HCT116 (cell line): ENCODE data around the gene KIF26A. TPM values are rescaled to one million over a fixed set of nuclear protein-coding genes. Genes with fewer than 3 reads are reported as not detected.

Experiments used
- ATAC-seq: fragments of 200-7000 bp; cut with Tn5 transposase; 2 replicates; pipeline ENCODE4 v1.9.1; 2020; ENCODE audit warnings: mild to moderate bottlenecking, moderate library complexity
- BruUV-seq: library from RNA; stranded (reverse); fragments of 400-500 nt; replicated peaks from 2 replicates; lab custom pipeline; 2021; lab: Mats Ljungman, UMichigan
- CTCF ChIA-PET: fragments of 300-600 bp; sonication (Branson Sonifier 250); formaldehyde crosslinking; loops from one replicate; lab custom pipeline; 2021; ENCODE audit warnings: antibody characterized with exemption; lab: Charles Lee
- POLR2A ChIA-PET: fragments of 300-600, 350-600 bp; sonication (Branson Sonifier 250); formaldehyde crosslinking; loops from one replicate; lab custom pipeline; 2021; ENCODE audit warnings: antibody characterized with exemption; lab: Charles Lee
- RAD21 ChIA-PET, 2 experiments: fragments of 300-600 bp; sonication (Branson Sonifier 250); formaldehyde crosslinking; loops; one replicate each; lab custom pipeline; 2023; ENCODE audit warnings: low total read pairs in 2 of 2; ENCODE audit not compliant: uncharacterized antibody in 2 of 2, unreplicated experiment in 2 of 2, low non-redundant PET in 1 of 2; lab: Charles Lee
- DNase-seq: peaks from one replicate; pipeline ENCODE4 v3.0.0-alpha.2; 2010; ENCODE audit warnings: low read depth, low spot score
- H2AFZ ChIP-seq: fragments of 200-600 bp; shearing (Covaris generic), sonication (generic); 2 replicates; pipeline ENCODE4 v1.6.1; 2017; ENCODE audit warnings: low read depth, mixed run types, mixed read lengths, antibody characterized with exemption, low read length; ENCODE audit not compliant: poor library complexity, severe bottlenecking
- H3K27ac ChIP-seq: 2 replicates; pipeline ENCODE4 v1.5.1; 2012; ENCODE audit warnings: low read depth, low read length
- H3K27me3 ChIP-seq: fragments of 200-600 bp; sonication (generic); 2 replicates; pipeline ENCODE4 v1.6.1; 2016; ENCODE audit warnings: mixed run types, low read length, mixed read lengths; ENCODE audit not compliant: insufficient read depth
- H3K36me3 ChIP-seq, 2 experiments: fragments of 200-500 bp in 1 of 2; fragments of 200-600 bp in 1 of 2; sonication (Bioruptor generic) in 1 of 2; sonication (generic) in 1 of 2; 2 replicates each; pipeline versions ENCODE4 v1.5.1 to v1.6.1; 2014 to 2016; ENCODE audit warnings: low read length in 2 of 2, inconsistent platforms in 1 of 2, mixed read lengths in 1 of 2, mixed run types in 1 of 2; ENCODE audit not compliant: insufficient read depth in 2 of 2, control insufficient read depth in 1 of 2
- H3K4me1 ChIP-seq, 2 experiments: fragments of 200-600 bp in 1 of 2; sonication (generic) in 1 of 2; 2 replicates each; pipeline versions ENCODE4 v1.5.1 to v1.6.1; 2012 to 2017; ENCODE audit warnings: low read length in 2 of 2, inconsistent platforms in 1 of 2, mild to moderate bottlenecking in 1 of 2, mixed read lengths in 1 of 2, mixed run types in 1 of 2, moderate library complexity in 1 of 2; ENCODE audit not compliant: insufficient read depth in 2 of 2, control insufficient read depth in 1 of 2
- H3K4me2 ChIP-seq: fragments of 200-600 bp; sonication (generic); 2 replicates; pipeline ENCODE4 v1.6.1; 2017; ENCODE audit warnings: mixed run types, low read length, mixed read lengths
- H3K4me3 ChIP-seq, 2 experiments: fragments of 200-600 bp in 1 of 2; sonication (generic) in 1 of 2; replicated peaks in 1 of 2; 2 replicates each; pipeline ENCODE4 v1.5.1; 2011 to 2016; ENCODE audit warnings: low read length in 2 of 2, control low read depth in 1 of 2, low read depth in 1 of 2, mild to moderate bottlenecking in 1 of 2, mixed read lengths in 1 of 2, mixed run types in 1 of 2
- H3K79me2 ChIP-seq: fragments of 200-600 bp; sonication (generic); 2 replicates; pipeline ENCODE4 v1.6.1; 2017; ENCODE audit warnings: mild to moderate bottlenecking, mixed run types, low read length, moderate library complexity, mixed read lengths; ENCODE audit not compliant: insufficient read depth
- H3K9ac ChIP-seq: fragments of 200-600 bp; sonication (generic); 2 replicates; pipeline ENCODE4 v1.6.1; 2016; ENCODE audit warnings: low read length, mixed read lengths
- H3K9me2 ChIP-seq: fragments of 200-600 bp; sonication (generic), shearing (Covaris generic); 2 replicates; pipeline ENCODE4 v1.6.1; 2017; ENCODE audit warnings: mixed run types, mild to moderate bottlenecking, moderate library complexity; ENCODE audit not compliant: insufficient read depth
- H3K9me3 ChIP-seq, 2 experiments: fragments of 200-500 bp in 1 of 2; fragments of 200-600 bp in 1 of 2; sonication (Bioruptor generic) in 1 of 2; sonication (generic) in 1 of 2; 2 replicates each; pipeline ENCODE4 v1.6.1; 2014 to 2017; ENCODE audit warnings: low read length in 2 of 2, mixed read lengths in 2 of 2, inconsistent platforms in 1 of 2, low read depth in 1 of 2, mild to moderate bottlenecking in 1 of 2, mixed run types in 1 of 2, moderate library complexity in 1 of 2; ENCODE audit not compliant: control insufficient read depth in 1 of 2, insufficient read depth in 1 of 2
- H4K20me1 ChIP-seq: fragments of 200-600 bp; sonication (generic), shearing (Covaris generic); 2 replicates; pipeline ENCODE4 v1.6.1; 2017; ENCODE audit warnings: mixed run types, mild to moderate bottlenecking, moderate library complexity; ENCODE audit not compliant: insufficient read depth
- EZH2 ChIP-seq: fragments of 200-600 bp; sonication (generic); IDR thresholded peaks from 2 replicates; pipeline ENCODE4 v1.6.1; 2017; ENCODE audit warnings: antibody characterized with exemption, mixed run types
- FOSL1 ChIP-seq: IDR thresholded peaks from 2 replicates; pipeline ENCODE4 v1.6.1; 2012; ENCODE audit warnings: low read depth
- JUND ChIP-seq: IDR thresholded peaks from 2 replicates; pipeline ENCODE4 v1.6.1; 2012
- POLR2A ChIP-seq: IDR thresholded peaks from 2 replicates; pipeline ENCODE4 v1.7.0; 2011; ENCODE audit warnings: borderline replicate concordance; ENCODE audit not compliant: insufficient read depth, insufficient read length; ENCODE audit errors: extremely low read depth
- POLR2AphosphoS5 ChIP-seq: IDR thresholded peaks from 2 replicates; pipeline ENCODE4 v1.6.1; 2011; ENCODE audit warnings: mild to moderate bottlenecking, low read depth, low read length, moderate library complexity
- RAD21 ChIP-seq: IDR thresholded peaks from 2 replicates; pipeline ENCODE4 v1.6.1; 2012; ENCODE audit warnings: low read depth, mild to moderate bottlenecking
- SIN3A ChIP-seq: IDR thresholded peaks from 2 replicates; pipeline ENCODE4 v1.6.1; 2012; ENCODE audit warnings: low read depth
- SRF ChIP-seq: IDR thresholded peaks from 2 replicates; pipeline ENCODE4 v1.6.1; 2012; ENCODE audit warnings: low read depth
- YY1 ChIP-seq: IDR thresholded peaks from 2 replicates; pipeline ENCODE4 v1.6.1; 2011; ENCODE audit warnings: low read length, low read depth, moderate library complexity, mild to moderate bottlenecking; ENCODE audit not compliant: insufficient replicate concordance; ENCODE audit errors: extremely low read depth
- ZBTB33 ChIP-seq: IDR thresholded peaks from 2 replicates; pipeline ENCODE4 v1.6.1; 2011; ENCODE audit warnings: mild to moderate bottlenecking, low read length, moderate library complexity; ENCODE audit not compliant: insufficient replicate concordance; ENCODE audit errors: extremely low read depth
- ZNF274 ChIP-seq: fragments of 200-500 bp; sonication (Bioruptor generic); IDR thresholded peaks from 2 replicates; pipeline ENCODE4 v1.6.1; 2014; ENCODE audit warnings: mild to moderate bottlenecking, low read depth, low read length, inconsistent platforms
- intact Hi-C: fragments of 100-400 bp; cut with micrococcal nuclease; formaldehyde crosslinking; loops from 2 replicates; pipeline ENCODE4 v1.10.0; 2022
- total RNA-seq: library from RNA; stranded (reverse); gene quantifications from one replicate; pipeline ENCODE4 v1.2.1, GENCODE V29; 2021; ENCODE audit not compliant: unreplicated experiment
- TF ChIP-seq, protein P1 (sequence below), 3 experiments: fragments of 200-600 bp in 1 of 3; sonication (generic) in 1 of 3; IDR thresholded peaks in 2 of 3; conservative IDR thresholded peaks in 1 of 3; 2 replicates each; pipeline ENCODE4 v1.5.1; 2012 to 2017; ENCODE audit warnings: low read depth in 2 of 3, low read length in 2 of 3, antibody characterized with exemption in 1 of 3, borderline replicate concordance in 1 of 3, control low read depth in 1 of 3, mild to moderate bottlenecking in 1 of 3, mixed read lengths in 1 of 3, mixed run types in 1 of 3, moderate library complexity in 1 of 3; ENCODE audit not compliant: insufficient read depth in 1 of 3
- TF ChIP-seq, protein P2 (sequence below): IDR thresholded peaks from 2 replicates; pipeline ENCODE4 v1.6.1; 2012
- TF ChIP-seq, protein P3 (sequence below): IDR thresholded peaks from 2 replicates; pipeline ENCODE4 v1.6.1; 2012; ENCODE audit warnings: low read depth

KIF26A gene
- total RNA-seq, 1 experiment from 2014 or later = 10.2 TPM

DNA sequence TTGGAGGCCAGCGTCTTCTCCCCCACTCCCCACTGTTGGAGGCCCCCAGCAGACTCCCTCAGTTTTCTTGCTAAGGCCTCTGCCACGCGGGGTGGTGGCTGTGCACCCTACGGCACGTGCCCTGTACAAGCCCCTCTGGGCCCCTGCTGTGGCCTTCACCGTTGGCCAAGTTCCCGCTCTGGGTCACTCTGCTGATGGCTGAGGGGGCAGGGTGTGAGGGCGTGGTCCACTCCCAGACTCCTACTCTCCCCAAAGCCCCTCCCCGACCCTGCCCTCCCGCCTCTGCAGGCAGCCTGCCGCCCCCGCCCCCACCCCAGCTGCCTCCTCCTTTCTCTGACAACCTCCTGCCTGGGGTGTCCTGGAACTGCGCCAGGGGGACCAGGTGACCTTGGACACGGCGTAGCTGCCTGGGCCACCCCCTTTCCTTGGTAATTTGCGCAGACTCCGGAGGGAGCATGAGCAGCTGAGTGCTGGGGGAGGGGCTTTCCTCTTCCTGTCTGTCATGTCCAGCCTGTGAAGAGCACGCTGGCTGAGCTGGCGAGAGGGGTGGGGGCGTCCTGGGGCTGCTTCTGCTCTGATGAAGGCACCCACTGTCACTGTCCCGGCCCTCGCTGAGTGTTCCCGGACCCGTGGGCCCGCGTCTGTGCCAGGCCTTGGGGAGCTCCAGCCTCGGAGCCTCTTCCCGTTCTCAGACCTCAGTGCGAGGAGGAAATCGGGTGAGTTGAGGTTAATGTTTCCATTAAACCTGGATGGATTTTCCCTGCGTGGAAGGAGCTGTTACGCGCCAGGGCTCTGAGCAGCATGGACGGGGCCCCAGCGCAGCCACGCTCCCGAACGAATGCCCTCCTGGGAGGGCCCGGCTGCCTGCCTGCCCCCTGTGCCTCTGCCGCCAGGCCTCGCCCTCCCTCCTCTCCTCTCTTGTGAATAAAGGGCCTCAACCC lies 85.0 kb downstream of the KIF26A start:
- no TSS peak for BruUV-seq
- Histone ChIP-seq H3K4me3 (no peak overlapping the region), H3K79me2 (no peaks in the 10 kb centered on the region), H4K20me1 (no peaks in the 10 kb centered on the region), H3K9me3 (peaks cover 0 to 10% of the 10 kb centered on the region in 2 experiments; a peak in 1 of 4 replicates), H3K9me2 (no peaks in the 10 kb centered on the region), H3K4me2 (no peak overlapping the region), H3K36me3 (no peaks in the 10 kb centered on the region), H3K9ac (no peak overlapping the region), H3K4me1 (peaks cover 15 to 24% of the 10 kb centered on the region in 2 experiments), H3K27me3 (no peaks in the 10 kb centered on the region), H3K27ac (no peak overlapping the region), H2AFZ (no peak overlapping the region)
- POLR2A ChIA-PET = no interaction called here
- ATAC-seq = no peak
- no peak for TF ChIP-seq JUND
- TF ChIP-seq POLR2AphosphoS5 = no peak
- no peak for TF ChIP-seq YY1
- TF ChIP-seq, protein P1, sequence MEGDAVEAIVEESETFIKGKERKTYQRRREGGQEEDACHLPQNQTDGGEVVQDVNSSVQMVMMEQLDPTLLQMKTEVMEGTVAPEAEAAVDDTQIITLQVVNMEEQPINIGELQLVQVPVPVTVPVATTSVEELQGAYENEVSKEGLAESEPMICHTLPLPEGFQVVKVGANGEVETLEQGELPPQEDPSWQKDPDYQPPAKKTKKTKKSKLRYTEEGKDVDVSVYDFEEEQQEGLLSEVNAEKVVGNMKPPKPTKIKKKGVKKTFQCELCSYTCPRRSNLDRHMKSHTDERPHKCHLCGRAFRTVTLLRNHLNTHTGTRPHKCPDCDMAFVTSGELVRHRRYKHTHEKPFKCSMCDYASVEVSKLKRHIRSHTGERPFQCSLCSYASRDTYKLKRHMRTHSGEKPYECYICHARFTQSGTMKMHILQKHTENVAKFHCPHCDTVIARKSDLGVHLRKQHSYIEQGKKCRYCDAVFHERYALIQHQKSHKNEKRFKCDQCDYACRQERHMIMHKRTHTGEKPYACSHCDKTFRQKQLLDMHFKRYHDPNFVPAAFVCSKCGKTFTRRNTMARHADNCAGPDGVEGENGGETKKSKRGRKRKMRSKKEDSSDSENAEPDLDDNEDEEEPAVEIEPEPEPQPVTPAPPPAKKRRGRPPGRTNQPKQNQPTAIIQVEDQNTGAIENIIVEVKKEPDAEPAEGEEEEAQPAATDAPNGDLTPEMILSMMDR (IDR thresholded peaks at IDR 0.05 in 2 of 3, conservative IDR thresholded peaks at IDR 0.05 in 1 of 3; ENCODE audit: borderline replicate concordance in 1 of 3, insufficient read depth in 1 of 3, low read depth in 2 of 3, low read length in 2 of 3) = no peak
- TF ChIP-seq ZBTB33 = no peak
- no peak for TF ChIP-seq EZH2
- TF ChIP-seq, protein P2, sequence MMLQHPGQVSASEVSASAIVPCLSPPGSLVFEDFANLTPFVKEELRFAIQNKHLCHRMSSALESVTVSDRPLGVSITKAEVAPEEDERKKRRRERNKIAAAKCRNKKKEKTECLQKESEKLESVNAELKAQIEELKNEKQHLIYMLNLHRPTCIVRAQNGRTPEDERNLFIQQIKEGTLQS = no peak
- no peak for TF ChIP-seq POLR2A
- TF ChIP-seq FOSL1 = no peak
- no peak for TF ChIP-seq ZNF274
- TF ChIP-seq, protein P3, sequence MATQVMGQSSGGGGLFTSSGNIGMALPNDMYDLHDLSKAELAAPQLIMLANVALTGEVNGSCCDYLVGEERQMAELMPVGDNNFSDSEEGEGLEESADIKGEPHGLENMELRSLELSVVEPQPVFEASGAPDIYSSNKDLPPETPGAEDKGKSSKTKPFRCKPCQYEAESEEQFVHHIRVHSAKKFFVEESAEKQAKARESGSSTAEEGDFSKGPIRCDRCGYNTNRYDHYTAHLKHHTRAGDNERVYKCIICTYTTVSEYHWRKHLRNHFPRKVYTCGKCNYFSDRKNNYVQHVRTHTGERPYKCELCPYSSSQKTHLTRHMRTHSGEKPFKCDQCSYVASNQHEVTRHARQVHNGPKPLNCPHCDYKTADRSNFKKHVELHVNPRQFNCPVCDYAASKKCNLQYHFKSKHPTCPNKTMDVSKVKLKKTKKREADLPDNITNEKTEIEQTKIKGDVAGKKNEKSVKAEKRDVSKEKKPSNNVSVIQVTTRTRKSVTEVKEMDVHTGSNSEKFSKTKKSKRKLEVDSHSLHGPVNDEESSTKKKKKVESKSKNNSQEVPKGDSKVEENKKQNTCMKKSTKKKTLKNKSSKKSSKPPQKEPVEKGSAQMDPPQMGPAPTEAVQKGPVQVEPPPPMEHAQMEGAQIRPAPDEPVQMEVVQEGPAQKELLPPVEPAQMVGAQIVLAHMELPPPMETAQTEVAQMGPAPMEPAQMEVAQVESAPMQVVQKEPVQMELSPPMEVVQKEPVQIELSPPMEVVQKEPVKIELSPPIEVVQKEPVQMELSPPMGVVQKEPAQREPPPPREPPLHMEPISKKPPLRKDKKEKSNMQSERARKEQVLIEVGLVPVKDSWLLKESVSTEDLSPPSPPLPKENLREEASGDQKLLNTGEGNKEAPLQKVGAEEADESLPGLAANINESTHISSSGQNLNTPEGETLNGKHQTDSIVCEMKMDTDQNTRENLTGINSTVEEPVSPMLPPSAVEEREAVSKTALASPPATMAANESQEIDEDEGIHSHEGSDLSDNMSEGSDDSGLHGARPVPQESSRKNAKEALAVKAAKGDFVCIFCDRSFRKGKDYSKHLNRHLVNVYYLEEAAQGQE = no peak
- TF ChIP-seq SIN3A = no peak
- TF ChIP-seq SRF = no peak
- TF ChIP-seq RAD21 = no peak
- intact Hi-C loops = no loop called here
- CTCF ChIA-PET = no interaction called here
- RAD21 ChIA-PET = no interaction called here
- no peak for DNase-seq
